ENCODE results near the gene ANO2.
"Not testable (repeated sequence)": the region's sequence is repeated elsewhere in the genome, so short reads cannot be mapped to it uniquely, and the experiment has no call there.

Gene ANO2

DNA sequence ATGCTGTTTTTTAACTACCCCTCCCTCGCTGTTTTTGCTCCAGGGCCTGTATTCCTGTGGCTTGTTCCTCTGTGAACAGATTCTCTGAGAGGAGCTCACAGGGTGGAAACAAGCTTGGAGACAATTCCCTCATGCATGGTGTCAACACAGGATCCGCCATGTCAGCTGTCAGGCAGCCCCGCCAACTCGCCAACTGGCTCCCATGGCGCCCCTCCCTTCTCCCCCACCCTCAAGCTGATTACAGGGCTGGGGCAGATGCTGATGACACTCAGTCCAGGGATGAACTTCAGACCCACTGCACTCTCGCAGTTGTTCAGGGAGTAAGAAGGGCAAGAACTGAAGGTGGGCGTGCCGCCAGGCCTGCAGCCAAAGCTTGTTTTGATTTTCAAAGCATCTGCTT lies 283.2 kb downstream of the ANO2 start:
- no peak for DNase-seq (ENCODE audit: low read depth)

DNA sequence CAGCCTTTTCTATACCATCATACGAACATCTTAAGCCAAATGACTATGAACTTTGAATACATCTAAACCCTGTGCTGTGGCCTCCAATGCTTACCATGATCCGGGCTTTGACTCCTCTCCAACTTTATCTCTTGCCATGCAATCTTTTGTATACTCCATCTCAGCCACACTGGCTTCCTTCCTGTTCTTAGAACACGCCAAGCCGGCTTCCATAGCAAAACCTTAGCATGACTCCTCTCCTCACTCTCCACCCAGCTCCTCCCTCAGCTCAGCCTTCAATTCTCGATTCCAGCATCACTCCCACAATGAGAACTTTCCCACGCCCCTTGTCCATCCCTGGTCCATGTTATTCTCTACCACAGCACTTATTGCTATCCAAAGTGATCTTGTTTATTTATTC lies 284.8 kb downstream of the ANO2 start:
- no peak for DNase-seq (ENCODE audit: low read depth)

- not testable (repeated sequence) for DNase-seq (ENCODE audit: low read depth)
Measured at GRCh38 chr12:5658339-5658941, 286.6 kb downstream of the ANO2 start.

GRCh38 chr12:5656836-5657235 lies 288.2 kb downstream of the ANO2 start:
- DNase-seq (ENCODE audit: low read depth): no peak

- DNase-seq (ENCODE audit: low read depth): no peak
Measured at GRCh38 chr12:5655120-5655519, 289.9 kb downstream of the ANO2 start.

DNA sequence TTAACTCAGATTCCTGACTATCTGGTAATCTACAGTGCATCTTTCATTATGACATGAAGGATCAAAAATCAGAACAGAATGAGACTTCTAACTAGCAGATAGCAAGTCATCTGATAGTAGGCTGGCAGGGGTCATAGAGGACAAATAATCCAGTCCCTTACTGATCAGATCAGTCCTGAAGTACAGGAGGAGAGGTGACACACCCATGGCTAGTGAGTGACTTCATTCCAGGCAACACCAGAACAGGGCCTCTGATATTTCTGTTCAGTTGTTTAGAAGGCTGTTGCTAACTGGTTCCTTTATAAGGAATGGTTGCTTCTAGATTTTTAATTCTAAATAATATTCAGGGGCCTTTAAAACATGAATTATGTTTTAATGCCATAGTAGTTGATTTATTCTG lies 291.0 kb downstream of the ANO2 start:
- DNase-seq (ENCODE audit: low read depth): no peak

GRCh38 chr12:5650829-5651461 lies 294.1 kb downstream of the ANO2 start:
- no peak for DNase-seq (ENCODE audit: low read depth)

DNA sequence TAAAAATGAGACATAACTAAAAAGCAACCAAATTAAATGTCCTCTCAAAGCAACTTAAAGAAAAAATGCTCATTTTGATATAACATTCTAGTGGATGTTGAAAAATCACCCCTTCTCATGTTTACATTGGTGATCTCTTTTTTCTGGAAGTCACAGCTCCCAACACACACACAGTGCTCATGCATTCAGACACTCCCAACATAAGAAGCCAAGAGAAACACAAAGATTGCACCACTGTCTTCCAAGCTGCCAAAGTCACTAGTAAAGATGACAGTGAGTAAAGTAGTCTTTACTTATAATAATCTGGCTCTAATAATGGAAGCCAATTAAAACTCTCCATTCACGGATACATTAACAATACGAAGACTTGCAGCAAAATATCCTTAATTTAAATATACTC lies 294.8 kb downstream of the ANO2 start:
- DNase-seq (ENCODE audit: low read depth): no peak

DNA sequence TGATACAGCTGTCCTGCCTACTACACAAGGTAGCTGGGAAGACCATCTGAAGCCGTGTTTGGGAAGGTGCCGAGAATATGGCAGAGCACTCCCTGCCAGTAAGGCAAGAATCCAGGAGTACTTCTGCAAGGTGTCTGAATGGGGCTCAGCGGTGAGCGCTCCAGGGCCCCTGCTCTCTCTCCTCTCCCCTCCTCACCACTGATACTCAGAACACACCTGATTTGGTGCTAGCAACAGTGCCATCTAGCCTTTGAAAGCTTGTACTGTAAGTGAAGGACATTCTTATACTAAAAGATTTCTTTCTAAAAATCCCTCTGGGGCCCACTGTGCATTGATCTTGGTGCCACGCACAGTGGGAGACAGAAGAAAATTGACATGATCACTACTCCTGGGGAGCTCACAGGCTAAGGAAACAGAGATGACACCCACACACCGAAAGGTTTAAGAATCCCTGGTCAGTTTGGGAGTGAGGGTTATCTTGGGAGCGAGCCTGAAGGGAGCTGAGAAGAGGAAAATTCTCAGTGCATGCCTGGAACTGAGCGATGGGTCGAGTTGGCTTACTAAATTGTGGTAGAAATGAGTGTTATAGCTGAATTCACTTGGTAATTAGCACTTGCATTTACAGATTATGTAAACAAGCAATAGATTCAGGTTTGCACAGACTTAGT lies 296.2 kb downstream of the ANO2 start:
- DNase-seq (ENCODE audit: low read depth): no peak

DNA sequence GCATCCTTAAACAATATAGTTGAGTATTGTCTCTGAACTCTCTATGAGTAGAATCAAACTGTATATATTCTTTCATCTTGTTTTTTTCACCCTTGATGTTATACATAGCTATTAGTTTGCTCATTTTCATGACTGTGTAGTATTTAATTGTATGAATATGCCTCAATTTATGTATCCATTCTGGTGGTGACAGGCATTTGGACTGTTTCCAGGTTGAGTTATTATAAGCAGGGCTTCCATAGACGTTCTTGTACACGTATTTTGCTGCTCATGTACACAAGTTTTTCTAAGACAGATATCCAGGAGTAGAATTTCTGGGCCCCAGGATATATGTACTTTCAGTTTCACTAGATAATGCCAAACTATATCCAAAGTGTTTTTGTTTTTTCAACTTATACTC lies 301.8 kb downstream of the ANO2 start:
- DNase-seq (ENCODE audit: low read depth): no peak

DNA sequence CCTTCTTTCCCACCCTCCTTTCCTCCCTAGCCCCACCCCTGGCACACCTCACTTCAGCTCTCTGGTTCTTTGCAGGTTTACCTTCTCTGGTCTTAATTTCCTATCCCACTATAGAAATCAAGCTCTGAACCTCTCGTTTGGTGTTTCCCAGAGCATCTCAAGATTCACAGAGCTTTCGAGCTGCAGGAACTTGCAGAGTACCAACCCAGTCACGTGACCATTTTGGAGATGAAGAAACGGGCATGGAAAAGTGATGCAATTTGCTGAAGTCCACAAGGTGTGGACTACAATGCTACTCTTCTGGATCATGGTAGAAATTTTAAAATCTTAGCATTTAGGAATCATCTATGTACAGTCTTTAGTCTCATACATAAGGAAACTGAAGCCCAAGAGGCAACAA lies 307.4 kb downstream of the ANO2 start:
- DNase-seq (ENCODE audit: low read depth): no peak

DNA sequence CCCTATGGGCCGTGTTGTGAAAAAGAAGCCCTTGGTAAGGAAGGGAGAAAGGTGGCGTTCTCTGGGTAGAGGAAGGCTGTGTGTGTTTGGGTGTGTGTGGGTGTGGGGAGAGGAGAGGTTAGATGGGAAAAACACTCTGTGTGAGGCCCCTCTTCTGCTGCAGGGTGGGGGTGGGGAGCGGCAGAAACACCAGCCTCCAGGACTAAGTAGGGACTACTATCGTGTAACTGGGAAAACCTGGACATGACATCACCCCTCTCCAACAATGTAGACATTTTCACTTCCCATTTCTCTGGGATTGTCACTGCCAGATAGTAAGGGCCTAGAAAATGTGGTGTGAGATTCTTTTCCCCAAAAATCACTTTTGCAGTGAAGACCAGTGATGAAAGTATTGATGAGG lies 308.2 kb downstream of the ANO2 start:
- no peak for DNase-seq (ENCODE audit: low read depth)

DNA sequence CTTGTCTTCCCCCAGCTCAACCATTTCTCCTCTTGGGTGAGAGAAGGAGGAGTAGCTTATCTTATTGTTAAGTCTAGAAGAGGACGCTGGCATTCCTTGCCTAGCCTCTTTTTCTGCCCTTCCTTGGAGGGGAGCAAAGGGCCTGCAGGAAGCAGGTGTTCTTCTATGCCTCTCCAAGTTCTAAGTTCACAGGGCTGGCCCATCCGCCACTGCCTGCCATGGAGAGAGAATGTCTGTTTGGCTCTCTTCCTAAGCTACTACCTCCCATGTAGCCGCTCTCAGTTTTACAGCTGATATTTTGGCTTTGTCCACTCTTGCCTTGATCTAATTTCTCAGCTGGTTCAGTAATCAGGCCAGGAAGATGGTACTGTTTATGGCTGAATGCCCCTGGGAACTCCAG lies 312.0 kb downstream of the ANO2 start:
- no peak for DNase-seq (ENCODE audit: low read depth)

DNA sequence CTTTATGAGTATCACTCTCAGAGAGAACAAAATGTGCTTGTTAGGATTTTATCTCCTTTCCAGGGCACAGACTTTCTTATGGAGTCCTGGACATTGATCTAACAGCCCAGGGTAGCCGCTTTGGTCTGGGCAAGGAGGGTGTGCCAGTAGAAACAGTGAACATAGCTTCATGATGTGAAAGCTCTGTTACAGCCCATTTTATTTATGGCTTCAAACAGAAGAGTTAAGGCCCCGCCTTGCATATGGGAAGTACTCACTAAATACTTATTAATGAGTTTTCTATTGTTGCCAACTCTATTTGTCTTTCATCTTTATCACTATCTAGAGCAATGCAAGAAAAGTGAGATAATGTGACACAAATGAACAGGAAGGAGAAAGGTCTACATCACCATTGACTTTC lies 312.6 kb downstream of the ANO2 start:
- DNase-seq (ENCODE audit: low read depth): no peak

GRCh38 chr12:5631497-5631896 lies 313.6 kb downstream of the ANO2 start:
- DNase-seq (ENCODE audit: low read depth): no peak

DNA sequence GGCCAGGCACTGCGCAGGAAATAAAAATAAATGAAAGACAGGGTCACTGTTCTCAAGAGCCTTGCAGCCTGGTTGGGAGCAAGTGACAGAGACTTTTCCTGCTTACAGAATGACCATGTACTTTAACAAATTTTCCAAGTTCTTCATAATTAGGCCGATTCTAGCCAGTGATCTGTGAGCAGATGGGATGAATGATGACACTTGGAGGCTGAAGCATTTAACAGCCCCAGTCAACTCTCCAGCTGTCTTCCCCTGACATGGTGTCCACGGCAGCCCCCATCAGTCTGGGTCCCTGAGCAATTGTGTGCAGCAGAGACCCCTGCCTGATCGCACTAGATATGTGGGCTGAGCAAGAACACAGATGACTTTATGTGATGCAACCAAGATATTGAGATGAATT lies 314.3 kb downstream of the ANO2 start:
- DNase-seq (ENCODE audit: low read depth): no peak

DNA sequence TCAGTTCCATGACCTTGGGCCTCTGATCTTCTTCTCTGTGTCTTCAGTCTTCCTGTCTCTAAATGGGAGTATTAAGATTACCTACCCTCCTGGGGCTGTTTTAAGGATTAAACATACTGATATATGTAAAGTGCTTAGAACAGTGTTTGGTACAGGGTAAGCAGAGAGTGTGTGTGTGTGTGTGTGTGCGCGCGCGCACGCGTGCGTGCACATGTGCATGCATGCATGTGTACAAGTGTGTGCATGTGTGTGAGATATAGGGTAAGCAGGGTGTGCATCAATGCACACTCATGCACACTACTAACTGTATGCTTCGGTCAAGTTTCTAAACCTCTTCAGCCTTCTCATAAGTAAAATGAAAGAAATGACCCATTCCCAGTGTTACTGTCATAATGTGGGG lies 316.6 kb downstream of the ANO2 start:
- no peak for DNase-seq (ENCODE audit: low read depth)

GRCh38 chr12:5627053-5627630 lies 317.9 kb downstream of the ANO2 start:
- no peak for DNase-seq (ENCODE audit: low read depth)

- DNase-seq (ENCODE audit: low read depth): no peak
Measured at GRCh38 chr12:5626151-5626550, 318.9 kb downstream of the ANO2 start.

DNA sequence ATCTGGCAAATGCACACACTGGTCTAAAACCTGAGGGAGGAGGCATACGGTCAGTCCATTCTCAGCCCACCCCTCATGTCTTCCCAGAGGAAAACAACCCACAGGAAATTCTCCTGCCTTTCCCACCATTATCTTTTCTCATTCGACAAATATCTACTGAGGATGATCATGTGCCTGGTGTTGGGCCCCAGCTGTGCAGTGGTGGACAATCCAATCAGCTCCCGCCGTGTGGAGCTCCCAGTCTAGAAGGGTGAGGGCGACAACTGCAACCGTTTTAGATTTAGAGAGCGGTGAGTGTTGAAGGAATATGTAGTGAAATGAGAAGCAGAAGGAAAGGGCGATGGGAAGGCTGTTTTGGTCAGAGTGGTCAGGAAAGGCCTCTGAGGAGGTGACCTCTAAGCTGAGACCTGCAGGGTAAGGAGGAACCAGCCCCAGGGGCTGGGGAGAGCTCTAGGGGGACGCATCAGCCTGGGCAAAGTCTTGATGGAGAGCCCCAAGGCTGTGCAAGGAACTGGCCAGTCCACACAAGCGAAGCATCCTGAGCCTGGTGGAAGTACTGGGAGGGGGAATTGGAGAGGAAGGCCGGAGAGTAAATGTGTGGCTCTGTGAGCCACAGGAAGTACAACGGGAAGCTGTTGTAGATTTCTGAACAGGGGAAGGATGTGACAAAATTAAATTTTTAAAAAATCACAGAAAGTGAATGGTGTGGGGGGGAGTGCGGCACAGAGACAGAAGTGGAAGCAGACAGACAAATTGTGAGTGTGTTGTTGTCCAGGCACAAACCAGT lies 320.4 kb downstream of the ANO2 start:
- DNase-seq (ENCODE audit: low read depth): no peak

- DNase-seq (ENCODE audit: low read depth): no peak
Measured at GRCh38 chr12:5623411-5623810, 321.6 kb downstream of the ANO2 start.

DNA sequence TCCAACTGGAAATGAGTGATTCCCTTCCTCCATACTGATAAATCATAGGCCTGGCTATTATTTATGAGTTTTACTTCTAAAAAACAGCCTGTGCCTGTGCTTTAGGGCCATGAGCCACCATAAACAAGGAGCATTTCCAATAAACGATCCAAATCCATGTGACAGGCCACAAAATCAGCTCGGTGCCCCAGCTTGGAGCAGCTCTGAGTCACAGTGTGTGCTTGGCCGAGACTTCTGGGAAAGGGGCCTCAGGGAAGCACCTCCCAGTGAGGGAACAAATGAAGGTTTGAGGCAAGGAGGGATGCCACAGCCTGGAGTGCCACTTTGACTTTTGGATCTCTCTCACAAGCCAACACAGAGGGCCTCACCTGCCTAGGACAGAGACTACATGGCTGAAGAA lies 322.8 kb downstream of the ANO2 start:
- no peak for DNase-seq (ENCODE audit: low read depth)

DNA sequence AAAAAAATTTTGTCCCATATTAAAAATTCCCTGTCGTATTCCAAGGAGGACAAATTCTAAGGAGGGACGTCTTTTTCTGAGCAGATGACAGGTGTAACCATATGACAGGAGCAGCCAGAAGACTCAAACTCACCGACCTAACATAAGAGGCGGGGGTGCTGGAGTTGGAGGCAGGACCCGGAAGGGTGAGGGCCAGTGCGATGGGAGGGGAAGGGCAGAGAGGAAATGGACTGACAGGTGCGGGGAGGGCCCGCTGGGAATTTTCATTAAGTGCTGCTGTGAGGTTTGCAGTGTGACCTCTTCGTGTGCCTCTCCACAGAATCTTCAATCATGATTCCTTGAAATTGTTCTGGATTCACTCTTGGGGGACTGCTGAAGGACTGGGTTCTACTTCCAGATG lies 323.7 kb downstream of the ANO2 start:
- no peak for DNase-seq (ENCODE audit: low read depth)
